ENCODE measurements around the gene MUC6. TPM values are rescaled to one million over a fixed set of nuclear protein-coding genes. Genes with fewer than 3 reads are reported as not detected.
A peak's percentile ranks its signal among the peaks of the same experiment; 100 is the strongest.

The MUC6 gene
- total and polyA plus RNA-seq, 2 experiments from 2014 or later, result not detected

- Histone ChIP-seq H3K9me3 (ENCODE audit: low read depth) (no peaks in the 10 kb centered on the region), H3K4me2 (ENCODE audit: unreplicated experiment) (no peak overlapping the region), H3F3A (ENCODE audit: insufficient read depth) (no peaks in the 10 kb centered on the region), H4K20me1 (ENCODE audit: insufficient read depth) (no peaks in the 10 kb centered on the region), H3K27ac (no peak overlapping the region), H3K4me1 (ENCODE audit: insufficient read depth) (peaks cover 8% of the 10 kb centered on the region), H3K36me3 (ENCODE audit: low read depth) (no peaks in the 10 kb centered on the region), H3K79me2 (ENCODE audit: insufficient read depth) (no peaks in the 10 kb centered on the region), H3K4me3 (no peak overlapping the region), H2AFZ (no peak overlapping the region), H3K9ac (no peak overlapping the region), H3K9me2 (ENCODE audit: insufficient read depth) (no peaks in the 10 kb centered on the region), H3K27me3 (replicated peaks; ENCODE audit: insufficient read depth) (no peaks in the 10 kb centered on the region)
- in situ Hi-C loops (cut with MboI), result no loop called here
- no peak for TF ChIP-seq EZH2 (IDR thresholded peaks at IDR 0.05; ENCODE audit: insufficient read depth, poor library complexity, severe bottlenecking)
- no peak for TF ChIP-seq EZH2phosphoT487 (IDR thresholded peaks at IDR 0.05; ENCODE audit: insufficient read depth, low read depth)
- 78 to 79% methylated on average over 28 of the region's 28 CpGs for WGBS, 2 experiments (ENCODE audit: low coverage in 1 of 2, low lambda C conversion rate in 2 of 2, missing lambda C conversion rate in 2 of 2)
- no peak for DNase-seq
Observed at GRCh38 chr11:1075341-1075911, 38.9 kb upstream of the MUC6 start.

DNA sequence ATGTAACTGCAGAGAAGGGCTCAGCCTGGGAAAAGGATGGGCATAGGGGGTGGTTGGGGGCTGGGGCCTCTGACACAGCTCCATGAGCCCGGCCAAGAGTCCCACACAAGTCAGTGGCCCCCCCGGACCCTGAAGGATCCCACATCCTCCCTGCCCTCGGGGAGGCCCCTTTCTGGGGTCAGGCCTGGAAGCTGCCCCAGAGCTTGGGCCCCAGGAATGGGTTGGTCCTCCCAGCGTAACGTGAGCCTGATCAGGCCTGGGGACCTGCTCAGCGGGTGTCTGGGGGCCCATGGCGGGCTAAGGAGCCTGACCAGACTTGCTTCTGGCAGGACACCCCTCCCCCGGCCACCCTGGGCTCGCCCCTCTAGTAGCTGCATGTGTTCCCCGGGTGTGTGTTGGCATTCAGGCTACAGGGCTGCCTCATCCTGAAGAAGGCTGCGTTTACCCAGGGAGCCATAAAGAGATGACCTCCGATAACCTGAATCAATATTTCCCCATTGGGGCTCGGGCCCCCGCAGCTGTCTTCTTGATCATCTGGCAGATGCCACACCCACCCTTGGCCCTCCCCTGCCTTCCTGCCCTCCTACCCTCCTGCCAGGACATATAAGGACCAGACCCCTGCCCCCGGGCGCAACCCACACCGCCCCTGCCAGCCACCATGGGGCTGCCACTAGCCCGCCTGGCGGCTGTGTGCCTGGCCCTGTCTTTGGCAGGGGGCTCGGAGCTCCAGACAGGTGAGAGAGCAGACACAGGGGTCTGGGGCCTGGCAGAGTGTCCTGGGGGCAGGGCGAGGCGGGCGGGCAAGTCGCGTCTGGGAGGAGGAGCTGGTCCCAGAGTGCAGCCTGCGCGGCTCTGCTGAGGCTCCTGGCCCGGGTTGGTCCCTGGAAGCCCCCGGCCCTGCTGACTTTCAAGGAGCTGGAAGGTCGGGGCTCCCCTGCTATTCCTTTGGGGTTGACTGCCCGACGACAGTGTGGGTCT, 38.0 kb upstream of the MUC6 start, which contains the start of gene MUC2:
Gene MUC2, plus strand, starts transcription at position 631 of the 978 bp plus-strand sequence.
- no peak within 1 kb of the TSS for H3K27ac ChIP-seq
- in situ Hi-C loops (cut with MboI), result no loop called here
- H3K4me2 ChIP-seq (ENCODE audit: unreplicated experiment), result no peak within 1 kb of the TSS
- no peak within 1 kb of the TSS for H2AFZ ChIP-seq
- no peak within 1 kb of the TSS for H3K4me3 ChIP-seq
- no peaks in the 10 kb centered on the region for H4K20me1 ChIP-seq (ENCODE audit: insufficient read depth)
- peaks cover 8% of the 10 kb centered on the region for H3K4me1 ChIP-seq (ENCODE audit: insufficient read depth)
- no peak for TF ChIP-seq EZH2 (IDR thresholded peaks at IDR 0.05; ENCODE audit: insufficient read depth, poor library complexity, severe bottlenecking)
- TF ChIP-seq EZH2phosphoT487 (IDR thresholded peaks at IDR 0.05; ENCODE audit: insufficient read depth, low read depth), result no peak
- no peaks in the 10 kb centered on the region for H3K79me2 ChIP-seq (ENCODE audit: insufficient read depth)
- no peaks in the 10 kb centered on the region for H3K36me3 ChIP-seq (ENCODE audit: low read depth)
- no peaks in the 10 kb centered on the region for H3K9me2 ChIP-seq (ENCODE audit: insufficient read depth)
- H3K27me3 ChIP-seq (replicated peaks; ENCODE audit: insufficient read depth), result no peaks in the 10 kb centered on the region
- no peak for DNase-seq
- no peak within 1 kb of the TSS for H3K9ac ChIP-seq
- no peaks in the 10 kb centered on the region for H3F3A ChIP-seq (ENCODE audit: insufficient read depth)
- H3K9me3 ChIP-seq (ENCODE audit: low read depth), result no peaks in the 10 kb centered on the region
- WGBS, 2 experiments (ENCODE audit: low coverage in 1 of 2, low lambda C conversion rate in 2 of 2, missing lambda C conversion rate in 2 of 2), result 56 to 57% methylated on average over 26 to 32 of the region's 32 CpGs

- no peak overlapping the region for H3K9ac ChIP-seq
- H3K9me2 ChIP-seq (ENCODE audit: insufficient read depth), result no peaks in the 10 kb centered on the region
- no peak overlapping the region for H3K27ac ChIP-seq
- no peaks in the 10 kb centered on the region for H3K27me3 ChIP-seq (replicated peaks; ENCODE audit: insufficient read depth)
- H3K79me2 ChIP-seq (ENCODE audit: insufficient read depth), result no peaks in the 10 kb centered on the region
- H3K36me3 ChIP-seq (ENCODE audit: low read depth), result no peaks in the 10 kb centered on the region
- no peak overlapping the region for H2AFZ ChIP-seq
- in situ Hi-C loops (cut with MboI), result no loop called here
- WGBS, 2 experiments (ENCODE audit: low coverage in 1 of 2, low lambda C conversion rate in 2 of 2, missing lambda C conversion rate in 2 of 2), result 59 to 60% methylated on average over 11 of the region's 11 CpGs
- no peaks in the 10 kb centered on the region for H3F3A ChIP-seq (ENCODE audit: insufficient read depth)
- no peak overlapping the region for H3K4me3 ChIP-seq
- H3K9me3 ChIP-seq (ENCODE audit: low read depth), result no peaks in the 10 kb centered on the region
- H4K20me1 ChIP-seq (ENCODE audit: insufficient read depth), result no peaks in the 10 kb centered on the region
- H3K4me2 ChIP-seq (ENCODE audit: unreplicated experiment), result no peak overlapping the region
- TF ChIP-seq EZH2phosphoT487 (IDR thresholded peaks at IDR 0.05; ENCODE audit: insufficient read depth, low read depth) (no peak), EZH2 (IDR thresholded peaks at IDR 0.05; ENCODE audit: insufficient read depth, poor library complexity, severe bottlenecking) (no peak)
- peaks cover 8% of the 10 kb centered on the region for H3K4me1 ChIP-seq (ENCODE audit: insufficient read depth)
- no peak for DNase-seq
Observed at GRCh38 chr11:1073851-1074243, 37.3 kb upstream of the MUC6 start.

- H3K9me3 ChIP-seq (ENCODE audit: low read depth), result no peaks in the 10 kb centered on the region
- H3K9ac ChIP-seq, result no peak overlapping the region
- H3K27me3 ChIP-seq (replicated peaks; ENCODE audit: insufficient read depth), result no peaks in the 10 kb centered on the region
- 24 to 34% methylated on average over 7 to 13 of the region's 13 CpGs for WGBS, 2 experiments (ENCODE audit: low coverage in 1 of 2, low lambda C conversion rate in 2 of 2, missing lambda C conversion rate in 2 of 2)
- H3K9me2 ChIP-seq (ENCODE audit: insufficient read depth), result no peaks in the 10 kb centered on the region
- no peak overlapping the region for H3K27ac ChIP-seq
- H3K4me3 ChIP-seq, result no peak overlapping the region
- no peaks in the 10 kb centered on the region for H3K36me3 ChIP-seq (ENCODE audit: low read depth)
- no peak for TF ChIP-seq EZH2 (IDR thresholded peaks at IDR 0.05; ENCODE audit: insufficient read depth, poor library complexity, severe bottlenecking)
- no peaks in the 10 kb centered on the region for H3F3A ChIP-seq (ENCODE audit: insufficient read depth)
- in situ Hi-C loops (cut with MboI), result no loop called here
- no peak overlapping the region for H3K4me2 ChIP-seq (ENCODE audit: unreplicated experiment)
- no peaks in the 10 kb centered on the region for H4K20me1 ChIP-seq (ENCODE audit: insufficient read depth)
- DNase-seq, result peak; percentile 69
- H3K4me1 ChIP-seq (ENCODE audit: insufficient read depth), result peaks cover 8% of the 10 kb centered on the region
- H3K79me2 ChIP-seq (ENCODE audit: insufficient read depth), result no peaks in the 10 kb centered on the region
- peak overlapping the region; percentile 46; the same call in 1 of the 2 replicates for H2AFZ ChIP-seq
Observed at GRCh38 chr11:1073261-1073724, 36.8 kb upstream of the MUC6 start.

Data from GM23248 (cell line).